Activated T-cell treated with anti-CD3 and anti-CD28 coated beads for 1 hour (primary cell): Measurements from ENCODE around the gene COL26A1.
"Not testable (repeated sequence)": the region's sequence is repeated elsewhere in the genome, so short reads cannot be mapped to it uniquely, and the experiment has no call there.

Experiments
- DNase-seq: peaks from one replicate; pipeline ENCODE4 v3.0.0-alpha.2; 2020; ENCODE audit warnings: low read depth

The COL26A1 gene

DNA sequence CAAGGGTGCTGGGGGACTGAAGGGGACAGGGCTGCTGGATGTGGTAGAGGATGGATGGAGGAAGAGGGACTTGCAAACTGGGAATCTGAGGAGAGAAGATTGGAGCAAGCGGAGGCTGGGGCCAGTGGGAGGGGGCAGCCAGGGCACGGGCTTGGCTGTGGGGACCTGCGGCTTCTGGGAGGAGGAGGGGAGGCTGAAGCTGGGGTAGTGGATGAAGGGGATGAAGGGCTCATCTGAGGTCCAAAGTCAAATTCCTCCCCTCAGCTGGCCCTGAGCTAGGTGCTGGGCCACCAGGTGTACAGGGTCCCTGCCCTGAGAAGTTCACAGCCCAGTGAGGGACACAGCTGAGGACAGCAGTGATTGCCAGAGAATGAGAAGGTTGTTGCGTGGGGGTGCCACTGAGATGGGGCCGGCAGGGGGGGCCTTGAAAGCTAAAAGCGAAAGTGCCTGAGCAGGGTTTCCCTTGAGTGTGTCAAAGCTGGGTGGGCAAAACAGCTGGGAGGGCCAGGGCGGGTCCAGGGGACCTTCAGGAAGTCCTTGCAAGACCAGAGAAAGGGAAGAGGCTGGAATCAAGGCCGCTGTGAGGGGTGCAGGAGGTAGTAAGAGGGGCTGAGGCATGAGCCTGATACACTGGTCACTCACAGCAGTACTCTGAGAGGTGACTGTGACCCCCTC, 191.2 kb downstream of the COL26A1 start:
- DNase-seq, result no peak

DNA sequence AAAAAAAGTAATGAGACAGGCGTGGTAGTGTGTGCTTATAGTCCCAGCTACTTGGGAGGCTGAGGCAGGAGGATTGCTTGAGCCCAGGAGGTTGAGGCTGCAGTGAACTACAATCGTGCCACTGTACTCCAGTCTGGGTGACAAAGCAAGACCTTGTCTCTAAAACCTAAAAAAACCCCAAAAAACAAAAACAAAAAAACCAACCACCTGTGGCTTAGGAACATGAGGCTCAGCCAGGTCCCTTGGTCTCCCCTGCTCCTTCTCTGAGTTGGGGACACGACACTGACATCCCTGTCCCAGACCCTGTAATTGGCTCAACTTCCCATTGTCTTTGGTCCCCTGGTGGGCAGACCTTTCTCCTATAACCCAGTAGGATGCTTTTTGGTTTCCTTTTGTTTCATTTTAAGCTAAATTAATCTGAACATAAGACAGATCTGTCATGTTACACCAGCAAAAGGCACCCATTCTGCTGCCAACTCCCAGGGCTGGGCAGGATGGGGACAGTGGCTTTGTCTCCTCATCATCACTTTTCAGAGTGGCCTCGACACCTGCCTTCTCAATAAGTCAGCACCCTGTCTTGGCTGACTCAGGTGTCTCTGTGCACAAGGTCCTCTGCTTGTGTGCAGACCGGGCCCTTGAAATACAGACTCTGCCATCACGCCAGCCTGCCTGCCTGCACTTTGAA, 192.1 kb downstream of the COL26A1 start:
- no peak for DNase-seq

DNA sequence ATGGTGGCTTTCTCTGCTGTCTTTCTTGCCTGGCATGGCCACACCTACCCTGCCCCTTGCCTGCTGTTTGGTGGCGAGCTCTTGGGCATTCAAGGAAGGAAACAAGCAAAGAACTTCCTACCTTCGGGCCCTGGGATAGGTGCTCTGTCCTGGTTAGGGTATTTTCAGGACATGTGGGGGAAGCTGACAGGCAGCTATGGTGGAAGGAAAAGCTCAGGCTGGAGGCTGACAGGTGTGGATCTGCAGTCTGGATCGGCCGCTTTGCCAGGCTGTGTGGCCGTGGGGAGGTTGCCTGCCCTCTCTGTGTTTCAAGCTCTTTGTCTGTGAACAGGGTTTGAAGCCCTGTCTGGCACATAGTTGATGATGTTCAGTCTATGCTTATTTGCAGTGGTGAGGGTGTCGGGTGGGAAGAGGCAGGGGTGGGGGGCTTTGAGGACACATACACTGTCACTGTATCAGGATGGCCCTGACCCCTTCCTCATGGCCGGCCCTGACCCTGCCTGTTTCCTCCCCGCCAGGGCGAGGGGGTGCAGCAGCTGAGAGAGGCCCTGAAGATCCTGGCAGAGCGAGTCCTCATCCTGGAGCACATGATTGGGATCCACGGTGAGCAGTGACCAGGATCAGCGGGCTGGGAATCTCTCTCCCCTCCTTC, 192.7 kb downstream of the COL26A1 start:
- DNase-seq, result no peak

DNA sequence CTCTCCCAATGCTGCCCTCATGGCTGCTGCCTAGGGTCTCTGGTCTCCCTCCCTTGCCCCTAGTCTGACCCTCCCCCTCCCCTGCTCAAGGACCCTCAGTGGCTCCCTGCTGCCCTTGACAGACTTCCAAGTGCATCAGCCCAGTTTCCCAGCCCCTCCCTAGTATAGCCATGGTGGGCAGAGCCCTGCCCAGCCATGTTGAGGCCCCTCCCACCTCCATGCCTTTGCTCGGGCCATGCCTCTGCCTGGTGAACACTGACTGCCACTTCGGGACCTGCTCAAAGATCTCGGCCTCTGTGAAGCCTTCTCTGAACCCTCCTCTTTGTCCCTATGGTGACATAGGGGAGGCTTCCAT, 193.2 kb downstream of the COL26A1 start:
- no peak for DNase-seq

- DNase-seq, result no peak
These were observed 193.8 kb downstream of the COL26A1 start for GRCh38 chr7:101556453-101556968.

- DNase-seq, result no peak
These were observed 194.7 kb downstream of the COL26A1 start for GRCh38 chr7:101557421-101557820.

- no peak for DNase-seq
These were observed 195.5 kb downstream of the COL26A1 start for GRCh38 chr7:101557978-101558741.

GRCh38 chr7:101558742-101559325, 196.2 kb downstream of the COL26A1 start:
- no peak for DNase-seq

DNA sequence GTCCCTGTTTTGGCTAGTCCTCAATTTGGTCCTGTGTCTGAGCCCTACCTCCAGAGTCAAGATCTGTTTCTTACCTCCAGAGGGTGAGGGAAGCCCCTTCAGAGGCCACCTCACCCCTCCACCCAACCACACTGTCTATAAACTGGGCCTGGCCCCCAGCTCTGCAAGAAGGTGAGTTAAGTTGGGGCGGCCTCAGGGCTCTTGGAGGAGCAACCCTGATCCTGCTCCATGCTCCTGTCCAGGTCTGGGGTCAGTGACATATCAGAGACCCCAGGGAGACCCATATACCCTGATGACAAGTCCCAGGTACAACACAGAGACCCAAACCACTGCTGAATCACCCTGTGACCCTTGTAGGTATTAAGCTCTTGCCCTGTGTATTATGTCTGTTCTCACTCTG, 196.9 kb downstream of the COL26A1 start:
- no peak for DNase-seq

DNA sequence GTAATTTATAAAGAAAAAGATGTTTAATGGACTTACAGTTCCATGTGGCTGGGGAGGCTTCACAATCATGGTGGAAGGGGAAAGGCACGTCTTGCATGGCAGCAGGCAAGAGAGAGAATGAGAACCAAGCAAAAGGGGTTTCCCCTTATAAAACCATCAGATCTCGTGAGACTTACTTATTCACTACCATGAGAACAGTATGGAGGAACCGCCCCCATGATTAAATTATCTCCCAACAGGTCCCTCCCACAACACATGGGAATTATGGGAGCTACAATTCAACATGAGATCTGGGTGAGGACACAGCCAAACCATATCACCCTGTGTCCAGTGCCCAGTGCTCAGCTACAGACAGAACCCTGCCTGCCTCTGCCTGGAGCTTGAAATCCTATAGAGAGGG, 197.3 kb downstream of the COL26A1 start:
- DNase-seq, result not testable (repeated sequence)

GRCh38 chr7:101560856-101561255, 198.2 kb downstream of the COL26A1 start:
- no peak for DNase-seq

GRCh38 chr7:101561293-101561692, 198.6 kb downstream of the COL26A1 start:
- not testable (repeated sequence) for DNase-seq

DNA sequence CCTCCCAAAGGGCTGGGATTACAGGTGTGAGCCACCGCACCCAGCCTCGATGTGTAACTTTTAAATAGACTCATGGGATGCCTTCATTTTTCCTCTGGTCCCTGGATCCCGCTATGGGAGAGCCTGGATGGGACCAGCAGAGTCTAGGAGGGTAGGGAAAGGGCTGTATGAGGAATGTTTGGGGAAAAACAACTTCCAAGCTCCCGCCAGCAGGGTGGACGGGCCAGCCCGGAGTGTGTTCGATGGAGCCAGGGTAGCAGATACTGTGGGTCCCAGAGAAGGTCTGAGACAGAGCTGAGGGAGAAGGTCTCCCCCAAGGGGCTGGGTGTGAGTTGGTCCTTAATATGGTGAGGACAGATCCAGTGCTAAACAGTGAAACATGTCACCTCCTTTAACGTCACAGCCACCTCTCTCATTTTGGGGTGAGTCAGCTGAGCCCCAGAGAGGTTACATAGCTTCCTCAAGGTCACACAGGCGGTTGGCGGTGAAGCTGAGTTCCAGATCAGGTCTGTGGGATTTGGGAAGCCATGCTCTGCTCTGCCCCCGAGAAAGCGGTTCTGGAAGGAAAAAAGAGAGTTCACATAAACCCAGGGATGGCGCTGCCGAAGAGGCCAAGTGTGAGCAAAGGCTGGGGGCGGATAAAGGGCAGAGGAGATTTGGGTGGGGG, 200.0 kb downstream of the COL26A1 start:
- DNase-seq, result no peak

DNA sequence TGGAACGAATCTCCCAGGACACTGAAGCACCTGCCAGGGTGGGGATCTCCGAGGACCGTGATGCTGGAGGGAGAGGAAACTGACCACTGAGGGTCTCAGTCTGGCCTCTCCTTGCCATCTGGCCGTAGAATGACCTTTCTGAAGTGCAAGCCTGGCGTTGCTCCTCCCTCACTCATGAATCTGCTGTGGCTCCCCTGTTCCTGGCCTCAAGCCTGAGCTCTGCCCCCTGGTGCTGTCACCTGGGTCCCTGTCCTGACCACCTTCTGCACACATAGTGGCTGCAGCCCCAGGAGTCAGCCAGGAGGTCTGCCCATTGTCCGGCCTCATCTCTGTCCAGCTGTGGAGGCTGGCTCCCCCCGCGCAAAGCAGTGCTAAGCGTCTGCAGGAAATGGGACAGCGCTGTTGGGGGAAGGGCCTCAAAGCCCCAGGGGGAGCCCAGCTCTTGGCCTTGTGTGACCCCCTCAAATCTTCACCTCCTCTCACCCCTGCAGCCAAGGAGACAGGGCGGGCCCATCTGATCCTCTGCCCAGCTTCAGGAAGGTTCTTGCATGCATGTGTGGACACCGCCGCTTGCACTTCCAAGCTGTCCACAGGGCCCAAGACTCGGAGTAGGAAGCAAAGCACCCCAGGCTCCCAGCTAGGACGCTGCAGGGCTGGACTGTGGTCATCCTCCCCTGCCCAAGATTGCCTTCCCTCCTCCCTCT, 200.7 kb downstream of the COL26A1 start:
- DNase-seq, result no peak

DNA sequence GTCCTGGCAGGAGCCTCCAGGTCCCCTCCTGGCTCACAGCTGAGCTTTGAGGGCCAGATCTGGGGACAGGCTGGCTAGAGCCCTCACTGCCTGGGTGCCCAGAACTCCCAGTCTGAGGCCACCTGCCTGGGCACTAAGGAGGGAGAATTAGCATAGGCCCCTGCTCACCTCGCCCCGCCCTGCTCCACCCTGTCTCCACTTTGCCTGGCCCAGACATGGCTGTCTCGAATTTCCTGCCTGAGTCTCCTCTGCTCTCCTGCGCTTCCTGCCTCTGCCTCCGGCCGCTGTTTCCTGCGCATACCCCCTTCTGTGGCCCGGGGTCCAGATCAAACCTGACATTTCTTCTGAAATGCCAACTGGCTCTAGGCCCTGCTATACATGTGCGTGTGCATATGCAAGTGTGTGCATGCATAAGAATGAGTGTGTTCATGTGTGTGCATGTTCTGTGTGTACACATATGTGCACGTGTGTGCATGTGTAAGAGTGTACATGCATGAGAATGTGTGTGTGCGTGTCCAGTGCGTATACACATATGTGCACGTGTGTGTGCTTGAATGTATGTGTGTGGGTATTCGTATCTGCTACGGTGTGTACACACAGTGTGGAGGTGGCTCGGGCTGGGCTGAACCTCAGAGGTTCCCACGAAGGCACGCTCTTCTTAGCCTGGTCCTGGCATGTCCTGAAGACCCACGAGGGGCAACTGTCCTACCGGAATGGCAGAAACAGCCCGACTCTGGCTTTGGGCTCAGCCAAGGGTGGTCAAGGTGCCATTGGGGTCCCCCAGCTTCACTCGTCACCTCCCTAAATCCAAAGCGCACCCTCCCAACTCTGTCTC, 201.5 kb downstream of the COL26A1 start:
- DNase-seq, result no peak

GRCh38 chr7:101564778-101565211, 202.1 kb downstream of the COL26A1 start:
- no peak for DNase-seq

DNA sequence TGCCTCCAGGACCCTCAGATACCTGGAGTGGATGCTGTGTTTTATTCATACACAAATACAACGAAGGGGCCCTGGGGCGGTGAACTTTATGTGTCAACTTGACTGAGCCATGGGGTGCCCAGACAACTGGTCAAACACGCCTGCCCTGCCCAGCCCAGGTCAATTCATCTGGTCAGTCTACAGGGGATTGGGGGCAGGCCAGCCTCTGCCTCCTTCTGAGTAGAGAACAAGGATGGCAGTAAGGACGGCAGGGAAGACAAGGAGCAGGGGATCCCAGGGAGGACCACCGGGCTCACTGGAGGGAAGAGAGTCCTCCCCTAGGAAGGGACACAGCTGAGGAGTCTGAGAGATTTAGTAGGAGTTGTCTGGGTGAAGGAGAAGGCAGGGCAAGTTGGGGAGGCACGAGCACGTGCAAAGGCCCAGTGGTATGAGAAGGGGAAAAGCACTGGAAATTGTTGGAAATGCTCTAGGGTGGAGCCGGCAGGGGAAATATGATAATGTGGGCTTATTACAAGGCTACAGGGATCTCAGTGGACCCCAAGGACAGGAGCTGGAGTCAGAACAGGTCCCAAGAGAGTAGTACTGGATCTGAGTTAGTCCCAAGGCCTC, 203.0 kb downstream of the COL26A1 start:
- DNase-seq, result no peak

GRCh38 chr7:101567230-101567629, 204.6 kb downstream of the COL26A1 start:
- no peak for DNase-seq

GRCh38 chr7:101572156-101572555, 209.5 kb downstream of the COL26A1 start:
- DNase-seq, result no peak
